ENCODE measurements around the gene OR2M2.

OR2M2 gene

GRCh38 chr1:248229360-248229908 lies 54.8 kb downstream of the OR2M2 start:
- POLR2A ChIA-PET: no interaction called here
- CTCF ChIA-PET: no interaction called here
- no peak for DNase-seq (ENCODE audit: extremely low spot score)
- no peak for TF ChIP-seq CTCF (IDR thresholded peaks at IDR 0.05; ENCODE audit: control extremely low read depth, extremely low read depth, low read depth, missing control alignments)
